ENCODE measurements around the gene RPL23.

GRCh38 chr17:38886643-38887010, 33.1 kb upstream of the RPL23 start:
- no peak for TF ChIP-seq ZNF384 (IDR thresholded peaks at IDR 0.05)
- no peak for TF ChIP-seq FOXA1 (IDR thresholded peaks at IDR 0.05)

Data from HEK293T (cell line).